Measurements from ENCODE around the gene TEDC1.
"Not testable (repeated sequence)": the region's sequence is repeated elsewhere in the genome, so short reads cannot be mapped to it uniquely, and the experiment has no call there.

Gene TEDC1

GRCh38 chr14:105537580-105538474, 46.8 kb downstream of the TEDC1 start:
- H3K4me3 ChIP-seq (replicated peaks; ENCODE audit: low read depth, low read length), result no peak overlapping the region
- peak; percentile 84 for TF ChIP-seq CTCF (IDR thresholded peaks at IDR 0.05; ENCODE audit: low read length, missing control alignments)
- no peak for DNase-seq (ENCODE audit: low read depth)

- no peak for DNase-seq (ENCODE audit: low read depth)
- H3K4me3 ChIP-seq (replicated peaks; ENCODE audit: low read depth, low read length), result no peak overlapping the region
- TF ChIP-seq CTCF (IDR thresholded peaks at IDR 0.05; ENCODE audit: low read length, missing control alignments), result no peak
Measured at GRCh38 chr14:105538481-105539049, 47.5 kb downstream of the TEDC1 start.

GRCh38 chr14:105540811-105541210, 49.8 kb downstream of the TEDC1 start:
- TF ChIP-seq CTCF (IDR thresholded peaks at IDR 0.05; ENCODE audit: low read length, missing control alignments), result no peak
- DNase-seq (ENCODE audit: low read depth), result no peak

GRCh38 chr14:105541218-105541875, 50.3 kb downstream of the TEDC1 start:
- H3K4me3 ChIP-seq (replicated peaks; ENCODE audit: low read depth, low read length), result no peak overlapping the region
- TF ChIP-seq CTCF (IDR thresholded peaks at IDR 0.05; ENCODE audit: low read length, missing control alignments), result no peak
- no peak for DNase-seq (ENCODE audit: low read depth)

More at GRCh38 chr14:105540811-105541210, 49.8 kb downstream of the TEDC1 start:
- no peak overlapping the region for H3K4me3 ChIP-seq (replicated peaks; ENCODE audit: low read depth, low read length)

GRCh38 chr14:105545676-105546075, 54.6 kb downstream of the TEDC1 start:
- DNase-seq (ENCODE audit: low read depth); H3K4me3 ChIP-seq (replicated peaks; ENCODE audit: low read depth, low read length): not testable (repeated sequence)

- DNase-seq (ENCODE audit: low read depth); H3K4me3 ChIP-seq (replicated peaks; ENCODE audit: low read depth, low read length): not testable (repeated sequence)
Measured at GRCh38 chr14:105546410-105546809, 55.4 kb downstream of the TEDC1 start.

GRCh38 chr14:105547072-105547471, 56.0 kb downstream of the TEDC1 start:
- DNase-seq (ENCODE audit: low read depth); H3K4me3 ChIP-seq (replicated peaks; ENCODE audit: low read depth, low read length): not testable (repeated sequence)

GRCh38 chr14:105547741-105548169, 56.7 kb downstream of the TEDC1 start:
- no peak overlapping the region for H3K4me3 ChIP-seq (replicated peaks; ENCODE audit: low read depth, low read length)
- no peak for TF ChIP-seq CTCF (IDR thresholded peaks at IDR 0.05; ENCODE audit: low read length, missing control alignments)
- no peak for DNase-seq (ENCODE audit: low read depth)
